Measurements from ENCODE around the gene FAM3A. TPM values are rescaled to one million over a fixed set of nuclear protein-coding genes. Genes with fewer than 3 reads are reported as not detected.
A peak's percentile ranks its signal among the peaks of the same experiment; 100 is the strongest.

Gene FAM3A
- total and polyA plus RNA-seq, 2 of the 8 experiments (the other 6 are each of a cell fraction or from before 2014, with no cell fraction given), result 16.2 to 18.6 TPM

DNA sequence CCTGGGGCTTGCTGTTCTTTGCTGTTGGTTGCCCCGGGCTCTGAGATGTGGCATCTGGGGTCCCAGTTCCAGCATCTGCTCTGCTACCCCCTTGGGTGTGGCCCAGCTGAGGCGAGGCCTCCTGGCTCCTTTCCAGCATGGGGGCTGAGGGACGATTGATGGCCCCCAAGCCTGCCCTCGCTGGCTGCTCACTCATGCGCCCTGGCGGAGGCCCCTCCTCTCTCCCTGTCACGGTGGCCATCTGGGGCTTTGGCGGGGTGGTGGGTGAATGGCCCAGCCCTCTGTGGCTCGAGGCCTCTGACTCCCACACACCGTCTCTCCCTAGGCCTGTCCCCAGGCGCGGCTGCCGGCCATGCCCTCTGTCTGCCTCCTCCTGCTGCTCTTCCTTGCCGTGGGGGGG is 56.2 kb downstream of the FAM3A start:
- H3K9me3 ChIP-seq (ENCODE audit: insufficient read depth in 2 of 2, low read depth in 1 of 2, low read length in 1 of 2), result no peaks in the 10 kb centered on the region
- POLR2A ChIA-PET (ENCODE audit: partially characterized antibody), result interaction anchor here (0.7 to 2.8 kb wide), 11 partner anchors 10 to 91 kb away, joined by 3 to 14 read pairs (median 4); partner anchors contain the start of genes RPL10 and UBL4A
- DNase-seq (ENCODE audit: low read depth in 1 of 2, low spot score in 2 of 2) (no peak), FAIRE-seq (no peak)
- H4K8ac ChIP-seq (ENCODE audit: extremely low read depth, insufficient read depth, low read length), result no peak overlapping the region
- H3K4me1 ChIP-seq (replicated peaks in 1 of 4; ENCODE audit: control insufficient read depth in 3 of 4, insufficient read depth in 4 of 4, low read length in 3 of 4), result peaks cover 0 to 2% (median 0%) of the 10 kb centered on the region in 4 experiments; a peak in 2 of 7 replicates
- no peak overlapping the region for H3K14ac ChIP-seq (ENCODE audit: insufficient read length)
- no peak overlapping the region for H3K23ac ChIP-seq (ENCODE audit: insufficient read length)
- no peak overlapping the region for H2BK120ac ChIP-seq (replicated peaks; ENCODE audit: low read depth, low read length)
- H3K23me2 ChIP-seq (ENCODE audit: low read depth, low read length), result no peaks in the 10 kb centered on the region; the same call in 1 of the 2 replicates
- no CpG with 5 or more reads among the region's 14 CpGs for WGBS, 2 experiments (ENCODE audit: extremely low coverage in 1 of 2, insufficient coverage in 1 of 2, insufficient read length in 1 of 2, insufficient replicate concordance in 2 of 2, low coverage in 1 of 2, low lambda C conversion rate in 2 of 2, missing lambda C conversion rate in 1 of 2)
- H3K56ac ChIP-seq (replicated peaks; ENCODE audit: insufficient read length, low read depth, low read length), result no peak overlapping the region
- no peak overlapping the region for H2BK12ac ChIP-seq (ENCODE audit: low read depth, low read length)
- no peaks in the 10 kb centered on the region for H3K79me1 ChIP-seq (ENCODE audit: low read depth, low read length)
- peaks cover 0 to 8% (median 2%) of the 10 kb centered on the region in 4 experiments; a peak in 4 of 8 replicates for H3K36me3 ChIP-seq (ENCODE audit: control insufficient read depth in 2 of 4, insufficient read depth in 4 of 4, low read length in 3 of 4)
- peak overlapping the region in 1 of 2 experiments; percentile 71; a peak in 1 of 4 replicates for H3K4me2 ChIP-seq (ENCODE audit: insufficient read depth in 1 of 2, low read depth in 2 of 2, low read length in 2 of 2)
- H3K4ac ChIP-seq (replicated peaks; ENCODE audit: insufficient read length, low read depth, low read length), result no peak overlapping the region
- H3K4me3 ChIP-seq (ENCODE audit: extremely low read depth in 1 of 4, insufficient read depth in 2 of 4, low read depth in 3 of 4, low read length in 4 of 4), result peak overlapping the region in 1 of 4 experiments; percentile 17; a peak in 2 of 8 replicates
- H4K5ac ChIP-seq (ENCODE audit: insufficient read length, low read depth, low read length), result no peak overlapping the region
- no peak overlapping the region for H3K9ac ChIP-seq (replicated peaks in 1 of 4; ENCODE audit: extremely low read depth in 1 of 4, low read depth in 3 of 4, low read length in 3 of 4)
- H2BK15ac ChIP-seq (ENCODE audit: low read length), result no peak overlapping the region
- no peaks in the 10 kb centered on the region for H3K79me2 ChIP-seq (ENCODE audit: control insufficient read depth in 1 of 2, insufficient read depth in 2 of 2, low read length in 2 of 2)
- no peak overlapping the region for H2AK5ac ChIP-seq (ENCODE audit: low read depth, low read length)
- H3K27ac ChIP-seq (ENCODE audit: low read depth, low read length), result no peak overlapping the region
- no peak overlapping the region for H4K91ac ChIP-seq (replicated peaks; ENCODE audit: insufficient read length, low read length)
- H2AFZ ChIP-seq (ENCODE audit: low read length), result no peak overlapping the region
- peaks cover 0 to 3% (median 0%) of the 10 kb centered on the region in 4 experiments; a peak in 1 of 7 replicates for H3K27me3 ChIP-seq (replicated peaks in 1 of 4; ENCODE audit: control insufficient read depth in 3 of 4, extremely low read depth in 1 of 4, insufficient read depth in 3 of 4, low read length in 3 of 4)
- H2BK20ac ChIP-seq (ENCODE audit: low read length), result no peak overlapping the region
- CTCF ChIA-PET (ENCODE audit: partially characterized antibody), result interaction anchor here (0.9 to 2.3 kb wide), 5 partner anchors 10 to 67 kb away, joined by 3 to 11 read pairs (median 4); no protein-coding TSS in a partner anchor
- H2BK5ac ChIP-seq (ENCODE audit: low read depth, low read length), result no peak overlapping the region
- H4K20me1 ChIP-seq (replicated peaks in 1 of 2; ENCODE audit: control insufficient read depth in 1 of 2, insufficient read depth in 2 of 2, low read length in 2 of 2), result no peaks in the 10 kb centered on the region
- no peak overlapping the region for H3K18ac ChIP-seq (ENCODE audit: extremely low read depth, low read length)
- TF ChIP-seq CHD2 (IDR thresholded peaks at IDR 0.05; ENCODE audit: low read length) (no peak), RXRA (IDR thresholded peaks at IDR 0.05; ENCODE audit: insufficient read depth, low read depth, low read length) (no peak), CHD1 (IDR thresholded peaks at IDR 0.05; ENCODE audit: low read depth, low read length) (no peak), FOSL1 (IDR thresholded peaks at IDR 0.05; ENCODE audit: insufficient read depth, low read depth, low read length) (no peak), NRF1 (IDR thresholded peaks at IDR 0.05; ENCODE audit: low read depth, low read length) (no peak), PHF8 (conservative IDR thresholded peaks at IDR 0.05; ENCODE audit: low read depth, low read length) (no peak), BACH1 (IDR thresholded peaks at IDR 0.05; ENCODE audit: low read length) (no peak)
- TF ChIP-seq, protein P1, sequence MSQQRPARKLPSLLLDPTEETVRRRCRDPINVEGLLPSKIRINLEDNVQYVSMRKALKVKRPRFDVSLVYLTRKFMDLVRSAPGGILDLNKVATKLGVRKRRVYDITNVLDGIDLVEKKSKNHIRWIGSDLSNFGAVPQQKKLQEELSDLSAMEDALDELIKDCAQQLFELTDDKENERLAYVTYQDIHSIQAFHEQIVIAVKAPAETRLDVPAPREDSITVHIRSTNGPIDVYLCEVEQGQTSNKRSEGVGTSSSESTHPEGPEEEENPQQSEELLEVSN (IDR thresholded peaks at IDR 0.05), result no peak
- TF ChIP-seq, protein P2, sequence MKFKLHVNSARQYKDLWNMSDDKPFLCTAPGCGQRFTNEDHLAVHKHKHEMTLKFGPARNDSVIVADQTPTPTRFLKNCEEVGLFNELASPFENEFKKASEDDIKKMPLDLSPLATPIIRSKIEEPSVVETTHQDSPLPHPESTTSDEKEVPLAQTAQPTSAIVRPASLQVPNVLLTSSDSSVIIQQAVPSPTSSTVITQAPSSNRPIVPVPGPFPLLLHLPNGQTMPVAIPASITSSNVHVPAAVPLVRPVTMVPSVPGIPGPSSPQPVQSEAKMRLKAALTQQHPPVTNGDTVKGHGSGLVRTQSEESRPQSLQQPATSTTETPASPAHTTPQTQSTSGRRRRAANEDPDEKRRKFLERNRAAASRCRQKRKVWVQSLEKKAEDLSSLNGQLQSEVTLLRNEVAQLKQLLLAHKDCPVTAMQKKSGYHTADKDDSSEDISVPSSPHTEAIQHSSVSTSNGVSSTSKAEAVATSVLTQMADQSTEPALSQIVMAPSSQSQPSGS (IDR thresholded peaks at IDR 0.05; ENCODE audit: low read length), result no peak
- TF ChIP-seq, protein P3, sequence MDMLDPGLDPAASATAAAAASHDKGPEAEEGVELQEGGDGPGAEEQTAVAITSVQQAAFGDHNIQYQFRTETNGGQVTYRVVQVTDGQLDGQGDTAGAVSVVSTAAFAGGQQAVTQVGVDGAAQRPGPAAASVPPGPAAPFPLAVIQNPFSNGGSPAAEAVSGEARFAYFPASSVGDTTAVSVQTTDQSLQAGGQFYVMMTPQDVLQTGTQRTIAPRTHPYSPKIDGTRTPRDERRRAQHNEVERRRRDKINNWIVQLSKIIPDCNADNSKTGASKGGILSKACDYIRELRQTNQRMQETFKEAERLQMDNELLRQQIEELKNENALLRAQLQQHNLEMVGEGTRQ (IDR thresholded peaks at IDR 0.05; ENCODE audit: low read length), result no peak

Data from H1 (cell line).